ENCODE measurements around the gene LEMD3. TPM values are rescaled to one million over a fixed set of nuclear protein-coding genes. Genes with fewer than 3 reads are reported as not detected.

Gene LEMD3
- total and polyA plus RNA-seq, 2 experiments from 2014 or later = 15.4 to 56.7 TPM

DNA sequence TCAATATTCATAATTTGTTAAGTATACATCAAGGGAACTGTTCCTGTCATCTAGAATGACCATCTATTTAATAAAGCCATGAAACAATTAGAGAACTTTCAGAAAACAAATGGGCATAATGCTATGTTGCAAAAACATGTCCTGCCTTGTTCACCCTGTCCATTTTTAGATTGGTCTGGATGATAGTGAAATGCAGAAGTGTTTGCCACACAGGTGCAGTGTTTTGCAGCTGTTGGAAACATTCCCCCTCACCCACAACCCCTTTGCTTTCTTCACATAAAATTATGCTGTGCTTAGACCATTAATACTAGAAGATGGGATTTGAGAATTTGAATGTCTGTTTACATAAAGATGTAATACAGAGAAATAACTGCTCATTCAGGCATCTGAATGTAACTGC lies 36.5 kb downstream of the LEMD3 start (continued):
- TF ChIP-seq ZNF462 (CRISPR knock-in tag; IDR thresholded peaks at IDR 0.05) (no peak), EZH2 (IDR thresholded peaks at IDR 0.05; ENCODE audit: low read depth, unreplicated experiment) (no peak), STAT1 (IDR thresholded peaks at IDR 0.05; ENCODE audit: unreplicated experiment) (no peak)

- Histone ChIP-seq H3K79me2 (replicated peaks; ENCODE audit: insufficient read depth) (peaks cover 76% of the 10 kb centered on the region), H2AFZ (no peak overlapping the region), H3K4me1 (ENCODE audit: insufficient read depth) (peaks cover 8% of the 10 kb centered on the region; the same call in 1 of the 2 replicates), H3F3A (replicated peaks; ENCODE audit: low read depth) (no peaks in the 10 kb centered on the region), H3K27ac (ENCODE audit: low read depth) (no peak overlapping the region), H3K9me2 (ENCODE audit: insufficient read depth) (no peaks in the 10 kb centered on the region), H3K4me3 (no peak overlapping the region), H3K36me3 (ENCODE audit: insufficient read depth) (no peaks in the 10 kb centered on the region), H4K20me1 (replicated peaks; ENCODE audit: insufficient read depth) (peaks cover 16% of the 10 kb centered on the region), H3K27me3 (ENCODE audit: insufficient read depth) (no peaks in the 10 kb centered on the region), H3K4me2 (no peak overlapping the region)
- Mint-ChIP-seq H3K4me1 (peaks cover 35% of the 10 kb centered on the region), H3K27me3 (ENCODE audit: insufficient read depth, low read depth, poor library complexity) (peaks cover 2% of the 10 kb centered on the region), H3K4me3 (no peak overlapping the region), H3K27ac (peak overlapping the region; percentile 13), H3K9me3 (no peaks in the 10 kb centered on the region), H3K36me3 (ENCODE audit: low read depth) (peaks cover 5% of the 10 kb centered on the region; the same call in 2 of the 3 replicates)
- DNase-seq (ENCODE audit: low spot score) (no peak), ATAC-seq (no peak; the same call in 2 of the 3 replicates)
- no peak for TF ChIP-seq POLR2AphosphoS5 (IDR thresholded peaks at IDR 0.05; ENCODE audit: low read depth)
- no peak for TF ChIP-seq REST (IDR thresholded peaks at IDR 0.05; ENCODE audit: unreplicated experiment)
- no peak for TF ChIP-seq JUNB (IDR thresholded peaks at IDR 0.05; ENCODE audit: unreplicated experiment)
- no peak for TF ChIP-seq STAT1 (IDR thresholded peaks at IDR 0.05; ENCODE audit: unreplicated experiment)
- TF ChIP-seq CTCF (conservative IDR thresholded peaks at IDR 0.05; ENCODE audit: low read depth in 2 of 2) = no peak
- no peak for TF ChIP-seq ZNF114 (CRISPR knock-in tag; IDR thresholded peaks at IDR 0.05)
- no peak for TF ChIP-seq NANOG (IDR thresholded peaks at IDR 0.05; ENCODE audit: borderline replicate concordance)
- TF ChIP-seq, protein P1, sequence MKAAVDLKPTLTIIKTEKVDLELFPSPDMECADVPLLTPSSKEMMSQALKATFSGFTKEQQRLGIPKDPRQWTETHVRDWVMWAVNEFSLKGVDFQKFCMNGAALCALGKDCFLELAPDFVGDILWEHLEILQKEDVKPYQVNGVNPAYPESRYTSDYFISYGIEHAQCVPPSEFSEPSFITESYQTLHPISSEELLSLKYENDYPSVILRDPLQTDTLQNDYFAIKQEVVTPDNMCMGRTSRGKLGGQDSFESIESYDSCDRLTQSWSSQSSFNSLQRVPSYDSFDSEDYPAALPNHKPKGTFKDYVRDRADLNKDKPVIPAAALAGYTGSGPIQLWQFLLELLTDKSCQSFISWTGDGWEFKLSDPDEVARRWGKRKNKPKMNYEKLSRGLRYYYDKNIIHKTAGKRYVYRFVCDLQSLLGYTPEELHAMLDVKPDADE (IDR thresholded peaks at IDR 0.05) = no peak
- no peak for TF ChIP-seq EZH2 (IDR thresholded peaks at IDR 0.05; ENCODE audit: low read depth, unreplicated experiment)
- no peak for TF ChIP-seq CREB1 (CRISPR knock-in tag; IDR thresholded peaks at IDR 0.05; ENCODE audit: low read depth)
These were observed 38.7 kb downstream of the LEMD3 start for GRCh38 chr12:65208125-65208524.
